Mesenchymal stem cell (in vitro differentiated cells and primary cell): ENCODE data around the gene ACCSL.
A peak's percentile ranks its signal among the peaks of the same experiment; 100 is the strongest.

Experiments used
- DNase-seq: peaks from one replicate; pipeline ENCODE4 v3.0.0-alpha.2; 2013
- H2AFZ ChIP-seq: one replicate; pipeline ENCODE4 v1.6.1; 2013; ENCODE audit warnings: low read depth, mild to moderate bottlenecking, control low read depth, inconsistent platforms, low read length, moderate library complexity
- H2AK5ac ChIP-seq: 2 replicates; pipeline ENCODE4 v1.6.1; 2013; ENCODE audit warnings: low read length, moderate library complexity, mild to moderate bottlenecking, inconsistent platforms; ENCODE audit not compliant: severe bottlenecking
- H2BK120ac ChIP-seq: one replicate; pipeline ENCODE4 v1.6.1; 2013; ENCODE audit warnings: low read depth, mild to moderate bottlenecking, inconsistent platforms, low read length, moderate library complexity
- H2BK12ac ChIP-seq, 2 experiments: one replicate each; pipeline ENCODE4 v1.6.1; 2013; ENCODE audit warnings: inconsistent platforms in 2 of 2, low read length in 2 of 2, mild to moderate bottlenecking in 2 of 2, moderate library complexity in 2 of 2, control low read depth in 1 of 2
- H2BK15ac ChIP-seq: one replicate; pipeline ENCODE4 v1.6.1; 2013; ENCODE audit warnings: mild to moderate bottlenecking, low read depth, inconsistent platforms; ENCODE audit not compliant: poor library complexity, severe bottlenecking
- H2BK5ac ChIP-seq: 2 replicates; pipeline ENCODE4 v1.6.1; 2013; ENCODE audit warnings: low read depth, mild to moderate bottlenecking, low read length, control low read depth, inconsistent platforms; ENCODE audit not compliant: poor library complexity, severe bottlenecking
- H3K14ac ChIP-seq, 2 experiments: one replicate each; pipeline ENCODE4 v1.6.1; 2013; ENCODE audit warnings: inconsistent platforms in 2 of 2, low read length in 2 of 2, control low read depth in 1 of 2, mild to moderate bottlenecking in 1 of 2, moderate library complexity in 1 of 2
- H3K18ac ChIP-seq, 2 experiments: one replicate each; pipeline ENCODE4 v1.6.1; 2013; ENCODE audit warnings: inconsistent platforms in 2 of 2, low read length in 2 of 2, control low read depth in 1 of 2, low read depth in 1 of 2, mild to moderate bottlenecking in 1 of 2
- H3K23ac ChIP-seq, 2 experiments: one replicate each; pipeline ENCODE4 v1.6.1; 2013; ENCODE audit warnings: inconsistent platforms in 2 of 2, low read length in 2 of 2, mild to moderate bottlenecking in 2 of 2, moderate library complexity in 2 of 2, control low read depth in 1 of 2
- H3K27ac ChIP-seq: 2 replicates; pipeline ENCODE4 v1.5.1; 2013; ENCODE audit warnings: mild to moderate bottlenecking, moderate library complexity, low read length, control low read depth, inconsistent platforms; ENCODE audit not compliant: poor library complexity, severe bottlenecking
- H3K27me3 ChIP-seq, 2 experiments: 2 replicates each; pipeline versions ENCODE4 v1.6.1 to v1.7.0; 2013; ENCODE audit warnings: low read length in 2 of 2, mild to moderate bottlenecking in 2 of 2, moderate library complexity in 2 of 2, control low read depth in 1 of 2, inconsistent platforms in 1 of 2; ENCODE audit not compliant: control insufficient read depth in 1 of 2, insufficient read depth in 1 of 2
- H3K36me3 ChIP-seq, 2 experiments: 2 replicates each; pipeline versions ENCODE4 v1.6.1 to v1.7.0; 2013; ENCODE audit warnings: low read length in 2 of 2, control low read depth in 1 of 2, inconsistent platforms in 1 of 2, low read depth in 1 of 2, mild to moderate bottlenecking in 1 of 2; ENCODE audit not compliant: insufficient read depth in 2 of 2, control insufficient read depth in 1 of 2
- H3K4ac ChIP-seq, 2 experiments: one replicate each; pipeline ENCODE4 v1.6.1; 2013; ENCODE audit warnings: inconsistent platforms in 2 of 2, low read length in 2 of 2, mild to moderate bottlenecking in 2 of 2, moderate library complexity in 2 of 2, control low read depth in 1 of 2, low read depth in 1 of 2
- H3K4me1 ChIP-seq: 2 replicates; pipeline ENCODE4 v1.6.1; 2013; ENCODE audit warnings: low read depth, low read length, control low read depth; ENCODE audit not compliant: control insufficient read depth, insufficient read depth
- H3K4me2 ChIP-seq: 2 replicates; pipeline ENCODE4 v1.6.1; 2013; ENCODE audit warnings: low read length, mild to moderate bottlenecking, inconsistent platforms; ENCODE audit not compliant: poor library complexity, severe bottlenecking
- H3K4me3 ChIP-seq, 2 experiments: 2 replicates each; pipeline versions ENCODE4 v1.5.1 to v1.7.0; 2013; ENCODE audit warnings: low read length in 2 of 2, mild to moderate bottlenecking in 2 of 2, control low read depth in 1 of 2, low read depth in 1 of 2; ENCODE audit not compliant: insufficient read depth in 1 of 2
- H3K79me1 ChIP-seq: replicated peaks from 2 replicates; pipeline ENCODE4 v1.6.1; 2013; ENCODE audit warnings: mild to moderate bottlenecking, control low read depth, low read length, inconsistent platforms; ENCODE audit not compliant: poor library complexity, severe bottlenecking
- H3K9ac ChIP-seq: 2 replicates; pipeline ENCODE4 v1.7.0; 2013; ENCODE audit warnings: mild to moderate bottlenecking, low read length, moderate library complexity
- H3K9me3 ChIP-seq: 2 replicates; pipeline ENCODE4 v1.7.0; 2013; ENCODE audit warnings: mild to moderate bottlenecking, low read length; ENCODE audit not compliant: control insufficient read depth
- H4K8ac ChIP-seq: one replicate; pipeline ENCODE4 v1.6.1; 2013; ENCODE audit warnings: inconsistent platforms, mild to moderate bottlenecking, low read length, moderate library complexity
- H4K91ac ChIP-seq: one replicate; pipeline ENCODE4 v1.6.1; 2013; ENCODE audit warnings: mild to moderate bottlenecking, low read length, inconsistent platforms
- WGBS: methylation state at CpG from one replicate; pipeline ENCODE4 v1.1.7; 2013; ENCODE audit warnings: mixed read lengths; 5-methylcytosine and 5-hydroxymethylcytosine counted together

Gene ACCSL

DNA sequence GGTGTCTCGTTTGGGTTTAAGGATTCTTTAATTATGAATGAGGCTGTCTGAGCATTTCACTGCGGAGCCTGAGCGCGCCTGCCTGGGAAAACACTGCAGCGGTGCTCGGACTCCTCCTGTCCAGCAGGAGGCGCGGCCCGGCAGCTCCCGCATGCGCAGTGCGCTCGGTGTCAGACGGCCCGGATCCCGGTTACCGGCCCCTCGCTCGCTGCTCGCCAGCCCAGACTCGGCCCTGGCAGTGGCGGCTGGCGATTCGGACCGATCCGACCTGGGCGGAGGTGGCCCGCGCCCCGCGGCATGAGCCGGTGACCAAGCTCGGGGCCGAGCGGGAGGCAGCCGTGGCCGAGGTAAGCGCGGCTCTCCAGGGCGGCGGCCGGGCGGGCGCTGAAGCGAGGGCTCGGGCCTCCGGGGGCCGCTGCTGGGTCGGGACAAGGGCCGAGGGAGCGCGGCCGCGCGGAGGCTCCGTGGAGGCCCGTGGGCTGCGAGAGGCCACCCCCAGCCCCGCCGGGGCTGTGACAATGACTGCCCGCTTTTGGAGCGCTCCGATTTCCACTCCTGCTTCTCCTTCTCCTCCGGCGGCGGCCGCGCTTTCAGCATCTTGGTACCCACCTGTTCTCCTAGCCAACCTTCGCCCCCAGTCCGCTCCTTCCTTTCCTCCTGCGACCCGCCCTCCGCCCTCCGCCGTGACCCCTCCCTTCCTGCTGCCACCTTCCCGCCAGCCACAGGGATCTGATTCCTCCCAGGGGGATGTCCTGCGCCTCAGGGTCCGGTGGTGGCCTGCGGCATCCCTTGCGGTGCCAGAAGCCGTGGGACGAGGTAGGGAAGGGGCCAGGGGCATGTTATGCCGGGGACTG is 48.0 kb downstream of the ACCSL start, which contains the start of gene EXT2:
TSS of gene EXT2 (plus strand) at position 173 of the 854 bp plus-strand sequence. CDS start 12,035 bp downstream, outside the sequence.
- no peaks in the 10 kb centered on the region for H3K9me3 ChIP-seq
- peak within 1 kb of the TSS in 1 of 2 experiments; percentile 79 for H3K4ac ChIP-seq
- H2BK15ac ChIP-seq = peak within 1 kb of the TSS; percentile 89
- peaks cover 0 to 5% of the 10 kb centered on the region in 2 experiments for H3K36me3 ChIP-seq
- H2AFZ ChIP-seq = peak within 1 kb of the TSS; percentile 97
- peak within 1 kb of the TSS; percentile 79 for H2BK120ac ChIP-seq
- H2BK5ac ChIP-seq = no peak within 1 kb of the TSS
- no peak within 1 kb of the TSS for H2AK5ac ChIP-seq
- H3K9ac ChIP-seq = peak within 1 kb of the TSS; percentile 91
- peak within 1 kb of the TSS; percentile 86 for H4K91ac ChIP-seq
- H3K27me3 ChIP-seq = peaks cover 0 to 18% of the 10 kb centered on the region in 2 experiments
- peak within 1 kb of the TSS; percentile 96 to 97 for H3K18ac ChIP-seq
- H3K23ac ChIP-seq = peak within 1 kb of the TSS in 1 of 2 experiments; percentile 37
- H3K27ac ChIP-seq = no peak within 1 kb of the TSS
- H3K79me1 ChIP-seq = peaks cover 28% of the 10 kb centered on the region
- peak within 1 kb of the TSS; percentile 96 for H3K4me2 ChIP-seq
- H3K4me3 ChIP-seq = peak within 1 kb of the TSS; percentile 88 to 98
- peak within 1 kb of the TSS; percentile 95 for H4K8ac ChIP-seq
- H2BK12ac ChIP-seq = peak within 1 kb of the TSS in 1 of 2 experiments; percentile 54
- H3K4me1 ChIP-seq = peaks cover 6% of the 10 kb centered on the region
- peak; percentile 83 for DNase-seq
- WGBS = under 1% methylated on average over 70 of the region's 83 CpGs
- H3K14ac ChIP-seq = peak within 1 kb of the TSS in 1 of 2 experiments; percentile 99

- Histone ChIP-seq H3K23ac (peak overlapping the region in 1 of 2 experiments; percentile 37), H2BK5ac (no peak overlapping the region), H3K4me1 (peaks cover 6% of the 10 kb centered on the region), H4K8ac (peak overlapping the region; percentile 39), H3K4me2 (peak overlapping the region; percentile 96), H2AK5ac (no peak overlapping the region), H3K79me1 (peaks cover 37% of the 10 kb centered on the region), H3K36me3 (peaks cover 0 to 5% of the 10 kb centered on the region in 2 experiments), H2BK12ac (no peak overlapping the region), H3K14ac (peak overlapping the region in 1 of 2 experiments; percentile 93), H3K27ac (no peak overlapping the region), H4K91ac (peak overlapping the region; percentile 86), H3K9ac (peak overlapping the region; percentile 91), H2BK120ac (no peak overlapping the region), H2BK15ac (no peak overlapping the region), H3K9me3 (no peaks in the 10 kb centered on the region), H2AFZ (no peak overlapping the region), H3K27me3 (peaks cover 0 to 14% of the 10 kb centered on the region in 2 experiments), H3K4ac (no peak overlapping the region), H3K18ac (peak overlapping the region; percentile 48 to 96), H3K4me3 (peak overlapping the region; percentile 88 to 98)
- peak; percentile 20 for DNase-seq
- WGBS = 31% methylated on average over 18 of the region's 18 CpGs
Measured at GRCh38 chr11:44096360-44097185, 48.8 kb downstream of the ACCSL start.

- H4K8ac ChIP-seq = no peak overlapping the region
- peaks cover 39% of the 10 kb centered on the region for H3K79me1 ChIP-seq
- H3K4me2 ChIP-seq = no peak overlapping the region
- no peak overlapping the region for H2BK5ac ChIP-seq
- peaks cover 6% of the 10 kb centered on the region for H3K4me1 ChIP-seq
- no peak overlapping the region for H2BK120ac ChIP-seq
- no peak overlapping the region for H3K4ac ChIP-seq
- no peaks in the 10 kb centered on the region for H3K9me3 ChIP-seq
- no peak overlapping the region for H3K14ac ChIP-seq
- peaks cover 0 to 5% of the 10 kb centered on the region in 2 experiments for H3K36me3 ChIP-seq
- H2AFZ ChIP-seq = no peak overlapping the region
- no peak overlapping the region for H3K18ac ChIP-seq
- WGBS = 86% methylated on average over 1 of the region's 2 CpGs
- H3K27me3 ChIP-seq = peaks cover 0 to 4% of the 10 kb centered on the region in 2 experiments
- H3K23ac ChIP-seq = no peak overlapping the region
- no peak overlapping the region for H2BK15ac ChIP-seq
- DNase-seq = no peak
- no peak overlapping the region for H3K4me3 ChIP-seq
- H3K27ac ChIP-seq = no peak overlapping the region
- no peak overlapping the region for H3K9ac ChIP-seq
- H4K91ac ChIP-seq = no peak overlapping the region
- H2BK12ac ChIP-seq = no peak overlapping the region
- no peak overlapping the region for H2AK5ac ChIP-seq
Measured at GRCh38 chr11:44097821-44098220, 50.0 kb downstream of the ACCSL start.
